HG03460 (cell line): ENCODE data around the gene ME3.
"Not testable (repeated sequence)": the region's sequence is repeated elsewhere in the genome, so short reads cannot be mapped to it uniquely, and the experiment has no call there.

Source experiments
- ATAC-seq: cut with Tn5 transposase; IDR thresholded peaks from one replicate; pipeline ENCODE4 v1.9.1; 2021; ENCODE audit not compliant: unreplicated experiment

Gene ME3

GRCh38 chr11:86666193-86666592, 6.2 kb downstream of the ME3 start:
- ATAC-seq: no peak

- no peak for ATAC-seq
These were observed 7.5 kb downstream of the ME3 start for GRCh38 chr11:86664930-86665329.

GRCh38 chr11:86663761-86664160, 8.7 kb downstream of the ME3 start:
- no peak for ATAC-seq

GRCh38 chr11:86663291-86663690, 9.1 kb downstream of the ME3 start:
- no peak for ATAC-seq

- ATAC-seq: no peak
These were observed 11.7 kb downstream of the ME3 start for GRCh38 chr11:86660736-86661135.

GRCh38 chr11:86660088-86660487, 12.3 kb downstream of the ME3 start:
- no peak for ATAC-seq

- ATAC-seq: no peak
These were observed 13.9 kb downstream of the ME3 start for GRCh38 chr11:86658534-86658933.

GRCh38 chr11:86645212-86645611, 27.2 kb downstream of the ME3 start:
- ATAC-seq: not testable (repeated sequence)

GRCh38 chr11:86644291-86644690, 28.1 kb downstream of the ME3 start:
- no peak for ATAC-seq

GRCh38 chr11:86641537-86642261, 30.7 kb downstream of the ME3 start:
- no peak for ATAC-seq

- ATAC-seq: no peak
These were observed 33.3 kb downstream of the ME3 start for GRCh38 chr11:86639137-86639536.

- ATAC-seq: no peak
These were observed 33.7 kb downstream of the ME3 start for GRCh38 chr11:86638673-86639072.

- no peak for ATAC-seq
These were observed 34.4 kb downstream of the ME3 start for GRCh38 chr11:86637988-86638387.

- ATAC-seq: no peak
These were observed 36.1 kb downstream of the ME3 start for GRCh38 chr11:86636275-86636674.

GRCh38 chr11:86632499-86633269, 39.7 kb downstream of the ME3 start:
- ATAC-seq: peak; percentile 73

- ATAC-seq: no peak
These were observed 42.0 kb downstream of the ME3 start for GRCh38 chr11:86630229-86630981.

- no peak for ATAC-seq
These were observed 43.2 kb downstream of the ME3 start for GRCh38 chr11:86629045-86629706.

GRCh38 chr11:86627776-86628455, 44.5 kb downstream of the ME3 start:
- no peak for ATAC-seq

GRCh38 chr11:86625981-86626380, 46.4 kb downstream of the ME3 start:
- ATAC-seq: no peak

GRCh38 chr11:86625544-86625943, 46.9 kb downstream of the ME3 start:
- no peak for ATAC-seq

GRCh38 chr11:86624366-86624765, 48.0 kb downstream of the ME3 start:
- no peak for ATAC-seq
